A549 (cell line): ENCODE measurements around the gene TTC33.

Experiments used
- CEBPB ChIP-seq, 2 experiments: fragments of >200 bp in 1 of 2; sonication (Bioruptor Twin) in 1 of 2; formaldehyde crosslinking in 1 of 2; IDR thresholded peaks; 2 replicates each; pipeline ENCODE4 v1.6.1; 2012 to 2016
- EP300 ChIP-seq, 2 experiments: fragments of >200 bp; sonication (Bioruptor Twin); formaldehyde crosslinking; IDR thresholded peaks; 2 replicates in 1 of 2; 3 replicates in 1 of 2; pipeline ENCODE4 v1.6.1; 2016 to 2017
- HOXA7 ChIP-seq: fragments of 250-450 bp; sonication (Bioruptor Pico); IDR thresholded peaks from 2 replicates; pipeline ENCODE4 v1.5.0; 2020; ENCODE audit warnings: mild to moderate bottlenecking, moderate library complexity
- MYC ChIP-seq: IDR thresholded peaks from 2 replicates; pipeline ENCODE4 v1.6.1; 2012; ENCODE audit warnings: mild to moderate bottlenecking, inconsistent platforms, low read length, improper control_type of control experiment, borderline replicate concordance
- POLR2AphosphoS2 ChIP-seq: conservative IDR thresholded peaks from 2 replicates; pipeline ENCODE4 v1.6.1; 2012; ENCODE audit warnings: low read length, improper control_type of control experiment, inconsistent platforms
- RAD21 ChIP-seq, 2 experiments: fragments of >200 bp in 1 of 2; sonication (Bioruptor Twin) in 1 of 2; formaldehyde crosslinking in 1 of 2; IDR thresholded peaks in 1 of 2; conservative IDR thresholded peaks in 1 of 2; 2 replicates in 1 of 2; 3 replicates in 1 of 2; pipeline ENCODE4 v1.6.1; 2012 to 2018; ENCODE audit warnings: inconsistent platforms in 1 of 2
- RFX5 ChIP-seq: fragments of 450-650 bp; IDR thresholded peaks from 2 replicates; pipeline ENCODE4 v1.7.1; 2014; ENCODE audit warnings: antibody characterized with exemption, mild to moderate bottlenecking, moderate library complexity
- TF ChIP-seq, protein P1 (sequence below): fragments of >200 bp; sonication (Bioruptor Twin); formaldehyde crosslinking; IDR thresholded peaks from 3 replicates; pipeline ENCODE4 v1.5.1; 2016
- TF ChIP-seq, protein P2 (sequence below): fragments of 200-600 bp; sonication (generic); IDR thresholded peaks from 2 replicates; pipeline ENCODE4 v1.6.1; 2016; ENCODE audit warnings: antibody characterized with exemption, mild to moderate bottlenecking, moderate library complexity
- TF ChIP-seq, protein P3 (sequence below): fragments of 450-650 bp; IDR thresholded peaks from 2 replicates; pipeline ENCODE4 v1.6.1; 2014; ENCODE audit warnings: antibody characterized with exemption
- TF ChIP-seq, protein P4 (sequence below): IDR thresholded peaks from 2 replicates; pipeline ENCODE4 v1.6.1; 2012
- TF ChIP-seq, protein P5 (sequence below): fragments of 150-350 bp; IDR thresholded peaks from 2 replicates; pipeline ENCODE4 v1.6.1; 2014; ENCODE audit warnings: low read depth, mild to moderate bottlenecking, low read length

DNA sequence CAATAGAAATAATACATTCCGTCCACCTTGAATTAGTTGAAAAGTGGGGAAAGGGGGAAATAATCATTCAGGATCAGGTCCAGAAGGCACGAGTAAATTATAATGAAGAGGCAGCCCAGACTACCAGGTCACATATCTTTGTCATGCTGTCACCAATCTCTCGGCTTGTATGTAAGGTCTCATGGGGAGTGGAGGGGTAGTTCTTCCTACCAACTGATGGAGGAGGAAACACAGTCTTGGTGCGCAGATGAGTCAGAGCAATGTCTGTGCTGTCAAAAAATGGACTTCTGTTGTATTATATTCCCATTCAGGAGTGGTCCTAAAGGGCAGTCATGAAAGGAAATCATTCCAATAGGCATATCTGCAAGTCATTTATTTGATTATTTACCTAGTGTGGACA lies 240.3 kb downstream of the TTC33 start:
- TF ChIP-seq, protein P1, sequence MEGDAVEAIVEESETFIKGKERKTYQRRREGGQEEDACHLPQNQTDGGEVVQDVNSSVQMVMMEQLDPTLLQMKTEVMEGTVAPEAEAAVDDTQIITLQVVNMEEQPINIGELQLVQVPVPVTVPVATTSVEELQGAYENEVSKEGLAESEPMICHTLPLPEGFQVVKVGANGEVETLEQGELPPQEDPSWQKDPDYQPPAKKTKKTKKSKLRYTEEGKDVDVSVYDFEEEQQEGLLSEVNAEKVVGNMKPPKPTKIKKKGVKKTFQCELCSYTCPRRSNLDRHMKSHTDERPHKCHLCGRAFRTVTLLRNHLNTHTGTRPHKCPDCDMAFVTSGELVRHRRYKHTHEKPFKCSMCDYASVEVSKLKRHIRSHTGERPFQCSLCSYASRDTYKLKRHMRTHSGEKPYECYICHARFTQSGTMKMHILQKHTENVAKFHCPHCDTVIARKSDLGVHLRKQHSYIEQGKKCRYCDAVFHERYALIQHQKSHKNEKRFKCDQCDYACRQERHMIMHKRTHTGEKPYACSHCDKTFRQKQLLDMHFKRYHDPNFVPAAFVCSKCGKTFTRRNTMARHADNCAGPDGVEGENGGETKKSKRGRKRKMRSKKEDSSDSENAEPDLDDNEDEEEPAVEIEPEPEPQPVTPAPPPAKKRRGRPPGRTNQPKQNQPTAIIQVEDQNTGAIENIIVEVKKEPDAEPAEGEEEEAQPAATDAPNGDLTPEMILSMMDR: no peak
- TF ChIP-seq, protein P2, sequence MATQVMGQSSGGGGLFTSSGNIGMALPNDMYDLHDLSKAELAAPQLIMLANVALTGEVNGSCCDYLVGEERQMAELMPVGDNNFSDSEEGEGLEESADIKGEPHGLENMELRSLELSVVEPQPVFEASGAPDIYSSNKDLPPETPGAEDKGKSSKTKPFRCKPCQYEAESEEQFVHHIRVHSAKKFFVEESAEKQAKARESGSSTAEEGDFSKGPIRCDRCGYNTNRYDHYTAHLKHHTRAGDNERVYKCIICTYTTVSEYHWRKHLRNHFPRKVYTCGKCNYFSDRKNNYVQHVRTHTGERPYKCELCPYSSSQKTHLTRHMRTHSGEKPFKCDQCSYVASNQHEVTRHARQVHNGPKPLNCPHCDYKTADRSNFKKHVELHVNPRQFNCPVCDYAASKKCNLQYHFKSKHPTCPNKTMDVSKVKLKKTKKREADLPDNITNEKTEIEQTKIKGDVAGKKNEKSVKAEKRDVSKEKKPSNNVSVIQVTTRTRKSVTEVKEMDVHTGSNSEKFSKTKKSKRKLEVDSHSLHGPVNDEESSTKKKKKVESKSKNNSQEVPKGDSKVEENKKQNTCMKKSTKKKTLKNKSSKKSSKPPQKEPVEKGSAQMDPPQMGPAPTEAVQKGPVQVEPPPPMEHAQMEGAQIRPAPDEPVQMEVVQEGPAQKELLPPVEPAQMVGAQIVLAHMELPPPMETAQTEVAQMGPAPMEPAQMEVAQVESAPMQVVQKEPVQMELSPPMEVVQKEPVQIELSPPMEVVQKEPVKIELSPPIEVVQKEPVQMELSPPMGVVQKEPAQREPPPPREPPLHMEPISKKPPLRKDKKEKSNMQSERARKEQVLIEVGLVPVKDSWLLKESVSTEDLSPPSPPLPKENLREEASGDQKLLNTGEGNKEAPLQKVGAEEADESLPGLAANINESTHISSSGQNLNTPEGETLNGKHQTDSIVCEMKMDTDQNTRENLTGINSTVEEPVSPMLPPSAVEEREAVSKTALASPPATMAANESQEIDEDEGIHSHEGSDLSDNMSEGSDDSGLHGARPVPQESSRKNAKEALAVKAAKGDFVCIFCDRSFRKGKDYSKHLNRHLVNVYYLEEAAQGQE: no peak
- TF ChIP-seq CEBPB (IDR thresholded peaks at IDR 0.05): no peak
- no peak for TF ChIP-seq POLR2AphosphoS2
- TF ChIP-seq HOXA7 (CRISPR knock-in tag): no peak
- no peak for TF ChIP-seq MYC
- TF ChIP-seq RFX5: no peak
- TF ChIP-seq, protein P3, sequence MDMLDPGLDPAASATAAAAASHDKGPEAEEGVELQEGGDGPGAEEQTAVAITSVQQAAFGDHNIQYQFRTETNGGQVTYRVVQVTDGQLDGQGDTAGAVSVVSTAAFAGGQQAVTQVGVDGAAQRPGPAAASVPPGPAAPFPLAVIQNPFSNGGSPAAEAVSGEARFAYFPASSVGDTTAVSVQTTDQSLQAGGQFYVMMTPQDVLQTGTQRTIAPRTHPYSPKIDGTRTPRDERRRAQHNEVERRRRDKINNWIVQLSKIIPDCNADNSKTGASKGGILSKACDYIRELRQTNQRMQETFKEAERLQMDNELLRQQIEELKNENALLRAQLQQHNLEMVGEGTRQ: no peak
- TF ChIP-seq, protein P4, sequence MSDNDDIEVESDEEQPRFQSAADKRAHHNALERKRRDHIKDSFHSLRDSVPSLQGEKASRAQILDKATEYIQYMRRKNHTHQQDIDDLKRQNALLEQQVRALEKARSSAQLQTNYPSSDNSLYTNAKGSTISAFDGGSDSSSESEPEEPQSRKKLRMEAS: no peak
- no peak for TF ChIP-seq EP300 (IDR thresholded peaks at IDR 0.05)
- no peak for TF ChIP-seq RAD21 (conservative IDR thresholded peaks at IDR 0.05 in 1 of 2, IDR thresholded peaks at IDR 0.05 in 1 of 2)
- TF ChIP-seq, protein P5, sequence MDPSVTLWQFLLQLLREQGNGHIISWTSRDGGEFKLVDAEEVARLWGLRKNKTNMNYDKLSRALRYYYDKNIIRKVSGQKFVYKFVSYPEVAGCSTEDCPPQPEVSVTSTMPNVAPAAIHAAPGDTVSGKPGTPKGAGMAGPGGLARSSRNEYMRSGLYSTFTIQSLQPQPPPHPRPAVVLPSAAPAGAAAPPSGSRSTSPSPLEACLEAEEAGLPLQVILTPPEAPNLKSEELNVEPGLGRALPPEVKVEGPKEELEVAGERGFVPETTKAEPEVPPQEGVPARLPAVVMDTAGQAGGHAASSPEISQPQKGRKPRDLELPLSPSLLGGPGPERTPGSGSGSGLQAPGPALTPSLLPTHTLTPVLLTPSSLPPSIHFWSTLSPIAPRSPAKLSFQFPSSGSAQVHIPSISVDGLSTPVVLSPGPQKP: no peak
